ENCODE measurements around the gene CIB2. TPM values are rescaled to one million over a fixed set of nuclear protein-coding genes. Genes with fewer than 3 reads are reported as not detected.

CIB2 gene
- total RNA-seq, 1 donor: 6.7 TPM

GRCh38 chr15:78110096-78110495, 21.1 kb downstream of the CIB2 start:
- DNase-seq (ENCODE audit: low read depth in 2 of 3, low spot score in 2 of 3): no peak

GRCh38 chr15:78109156-78109555, 22.1 kb downstream of the CIB2 start:
- no peak for DNase-seq (ENCODE audit: low read depth in 2 of 3, low spot score in 2 of 3)

GRCh38 chr15:78108300-78109084, 22.8 kb downstream of the CIB2 start:
- peak; percentile 62 to 96 (median 92) for DNase-seq (ENCODE audit: low read depth in 2 of 3, low spot score in 2 of 3)

DNA sequence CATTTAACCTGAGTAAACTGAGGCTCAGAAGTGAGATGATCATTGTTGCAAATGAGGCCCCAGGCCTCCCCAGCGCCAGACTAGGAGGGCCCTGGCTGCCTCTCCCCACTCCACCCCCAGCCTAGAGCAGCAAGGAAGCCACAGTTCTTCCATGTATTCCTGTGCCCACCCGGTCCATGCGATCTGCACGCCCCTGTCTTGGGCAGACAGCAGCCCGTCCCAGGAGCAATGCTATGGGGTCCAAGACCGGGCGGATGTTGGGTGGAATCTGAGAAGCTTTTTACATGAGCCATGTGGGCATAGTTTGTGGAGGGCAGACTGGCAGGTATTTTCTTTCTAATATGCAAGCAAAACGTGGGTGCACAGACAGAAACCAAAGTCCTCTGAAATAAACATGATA, 23.8 kb downstream of the CIB2 start:
- no peak for DNase-seq (ENCODE audit: low read depth in 2 of 3, low spot score in 2 of 3)

DNA sequence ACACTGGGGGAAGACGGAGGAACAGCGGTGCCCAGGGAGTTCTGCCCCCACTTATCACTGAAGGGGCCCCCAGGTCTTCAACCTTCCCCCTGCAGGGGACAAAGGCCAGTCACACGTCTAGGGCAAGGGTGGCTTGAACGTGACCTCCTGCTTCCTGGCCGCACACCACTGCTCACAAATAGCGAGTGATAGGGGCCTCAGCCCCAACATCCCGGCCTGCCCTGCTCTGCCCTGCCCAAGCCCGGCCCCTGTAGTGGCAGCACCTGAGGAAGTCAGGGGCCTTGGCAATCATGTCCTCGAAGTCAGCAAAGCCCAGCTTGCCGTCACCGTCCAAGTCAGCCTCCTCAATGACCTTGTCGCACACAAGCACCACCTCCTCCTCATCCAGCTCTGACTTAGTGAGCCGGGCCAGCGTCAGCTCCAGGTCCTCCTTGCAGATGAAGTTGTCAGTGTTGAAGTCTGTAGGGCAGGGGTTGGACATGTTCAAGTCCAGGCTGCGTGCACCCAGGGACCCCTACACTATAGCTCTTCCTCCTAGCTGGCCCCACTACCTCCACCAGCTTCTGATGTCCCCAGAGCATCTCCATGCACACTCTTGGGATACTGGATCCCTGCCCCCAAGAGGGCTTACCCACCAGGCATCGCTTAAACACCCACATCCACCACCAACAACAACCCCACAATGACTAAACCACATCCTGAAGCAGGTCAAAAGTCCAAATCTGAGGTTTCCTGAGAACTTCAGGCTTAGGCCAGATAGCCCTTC, 25.6 kb downstream of the CIB2 start:
- DNase-seq (ENCODE audit: low read depth in 2 of 3, low spot score in 2 of 3): no peak

- DNase-seq (ENCODE audit: low read depth in 2 of 3, low spot score in 2 of 3): no peak
Measured at GRCh38 chr15:78104566-78105475, 26.4 kb downstream of the CIB2 start.

DNA sequence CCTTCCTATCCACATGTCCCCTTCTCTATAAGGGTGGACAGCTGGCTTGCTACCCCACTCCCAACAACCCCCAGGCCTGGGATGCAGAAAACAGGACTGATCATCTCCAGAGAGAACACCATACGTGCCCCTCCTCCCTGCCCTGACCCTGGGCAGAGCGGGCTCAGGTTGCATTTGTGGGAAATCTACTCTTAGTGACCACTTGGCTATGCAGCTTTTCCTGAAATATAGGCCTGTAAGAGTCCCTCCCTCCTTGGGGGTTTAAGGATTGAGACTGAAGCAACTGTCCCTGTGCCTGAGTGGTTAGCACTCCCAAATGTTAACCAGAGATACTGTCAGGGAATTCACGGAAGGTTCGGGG, 27.1 kb downstream of the CIB2 start:
- no peak for DNase-seq (ENCODE audit: low read depth in 2 of 3, low spot score in 2 of 3)

DNA sequence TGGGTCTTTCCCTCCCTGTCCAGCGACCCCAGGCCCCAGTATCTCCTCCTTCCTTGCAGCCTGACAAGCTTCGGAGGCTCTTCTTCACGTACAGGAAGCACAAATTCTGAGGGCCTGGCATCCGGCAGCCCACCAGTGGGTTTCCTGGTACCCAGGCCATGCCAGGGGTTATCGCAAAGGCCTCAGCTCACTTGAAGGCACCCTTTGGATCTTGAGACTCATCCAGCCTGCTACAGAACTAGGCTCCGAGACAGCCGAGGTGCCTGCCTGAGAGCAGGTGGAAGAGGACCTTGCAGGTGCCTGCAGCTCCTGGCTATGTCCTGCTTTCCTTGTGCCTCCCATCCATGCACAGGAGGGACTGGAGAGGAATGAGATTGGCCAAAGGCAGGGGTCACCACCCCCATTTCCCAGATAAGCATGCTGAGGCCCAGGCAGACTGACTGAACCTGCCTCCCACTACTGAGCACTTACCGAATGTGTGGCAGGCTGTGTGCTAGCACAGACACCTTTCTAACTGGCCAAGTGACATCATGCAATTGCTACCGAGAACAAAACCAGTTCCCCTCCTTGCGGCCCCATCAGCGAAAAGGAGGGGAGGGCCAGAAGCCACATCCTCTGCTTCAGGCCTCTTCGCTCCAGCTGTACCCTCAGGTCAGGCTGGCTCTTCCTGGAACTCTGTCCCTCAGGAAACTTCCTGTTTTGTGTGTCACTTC, 27.7 kb downstream of the CIB2 start:
- peak in 2 of 3 donors; percentile 39 to 74 for DNase-seq (ENCODE audit: low read depth in 2 of 3, low spot score in 2 of 3)

GRCh38 chr15:78102741-78103140, 28.5 kb downstream of the CIB2 start:
- DNase-seq (ENCODE audit: low read depth in 2 of 3, low spot score in 2 of 3): no peak

GRCh38 chr15:78102211-78102610, 29.0 kb downstream of the CIB2 start:
- DNase-seq (ENCODE audit: low read depth in 2 of 3, low spot score in 2 of 3): no peak

GRCh38 chr15:78101423-78102105, 29.7 kb downstream of the CIB2 start:
- DNase-seq (ENCODE audit: low read depth in 2 of 3, low spot score in 2 of 3): no peak

DNA sequence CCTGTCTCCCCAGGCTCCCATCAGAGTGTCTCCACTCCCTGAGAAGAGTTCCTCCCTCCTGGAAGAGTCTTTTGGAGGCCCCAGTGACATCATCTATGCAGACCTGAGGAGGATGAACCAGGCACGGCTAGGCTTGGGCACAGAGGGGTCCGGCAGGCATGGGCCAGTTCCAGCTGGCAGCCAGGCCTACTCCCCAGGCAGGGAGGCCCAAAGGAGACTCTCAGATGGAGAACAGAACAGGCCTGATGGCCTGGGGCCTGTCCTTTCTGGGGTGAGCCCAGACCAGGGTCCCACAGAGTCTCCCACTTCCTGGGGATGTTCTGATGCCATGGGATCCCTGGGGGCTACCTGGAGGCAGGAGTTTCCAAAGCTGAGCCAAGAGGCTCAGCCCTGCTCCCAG, 30.4 kb downstream of the CIB2 start:
- no peak for DNase-seq (ENCODE audit: low read depth in 2 of 3, low spot score in 2 of 3)

- DNase-seq (ENCODE audit: low read depth in 2 of 3, low spot score in 2 of 3): no peak
Measured at GRCh38 chr15:78098131-78098755, 33.0 kb downstream of the CIB2 start.

DNA sequence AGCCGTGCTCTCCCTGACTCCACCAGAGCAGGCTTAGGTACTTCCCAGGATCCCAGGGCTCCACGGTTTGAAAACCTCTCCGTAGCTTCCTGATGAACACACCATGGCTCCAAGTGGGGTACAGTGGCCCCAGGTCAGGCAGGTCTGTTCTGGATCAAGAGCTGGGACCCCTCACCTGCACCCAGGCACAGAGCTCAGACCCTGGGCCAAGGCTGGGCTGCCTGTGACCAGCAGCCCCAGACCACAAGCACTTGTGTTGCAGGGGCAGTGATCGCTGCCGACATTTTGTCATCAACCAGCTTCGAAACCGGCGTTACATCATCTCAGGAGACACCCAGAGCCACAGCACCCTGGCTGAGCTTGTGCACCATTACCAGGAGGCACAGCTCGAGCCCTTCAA, 33.6 kb downstream of the CIB2 start:
- no peak for DNase-seq (ENCODE audit: low read depth in 2 of 3, low spot score in 2 of 3)

DNA sequence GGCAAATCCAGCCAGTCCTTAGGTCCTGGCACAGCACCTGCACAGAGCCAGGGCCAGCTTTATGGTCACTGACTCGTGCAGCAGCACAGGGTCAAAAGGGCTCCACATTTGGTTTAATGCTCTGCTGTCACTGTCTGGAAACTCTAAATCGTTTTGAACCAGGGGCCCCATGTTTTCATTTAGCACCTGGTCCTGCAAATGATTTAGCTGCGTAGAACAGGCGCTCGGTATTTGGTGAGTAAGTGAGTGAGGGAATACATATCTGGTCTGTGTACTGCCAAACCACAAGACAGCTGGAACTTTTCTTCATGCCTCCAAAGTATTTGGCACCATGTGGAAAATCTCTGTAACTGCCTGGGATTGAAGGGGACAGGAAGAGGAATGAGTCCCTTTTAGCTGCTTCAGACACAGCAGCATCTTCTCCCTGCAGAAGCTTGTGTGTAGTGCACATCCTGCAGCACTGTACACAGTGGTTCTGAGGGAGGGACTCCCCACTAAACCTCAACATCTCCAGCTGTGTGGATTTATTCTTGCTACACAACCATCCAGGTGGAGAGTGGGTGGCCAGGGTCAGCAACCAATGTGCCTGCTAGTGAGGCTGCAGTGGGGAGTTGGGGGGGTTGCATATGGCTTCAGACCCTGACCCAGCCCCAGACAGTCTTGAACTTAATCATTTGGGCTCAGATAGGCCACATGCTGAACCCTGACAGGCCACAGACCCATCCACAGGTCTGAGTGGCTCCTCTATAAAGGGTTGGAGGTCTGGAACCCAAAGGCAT, 37.8 kb downstream of the CIB2 start:
- DNase-seq (ENCODE audit: low read depth in 2 of 3, low spot score in 2 of 3): no peak

- DNase-seq (ENCODE audit: low read depth in 2 of 3, low spot score in 2 of 3): no peak
Measured at GRCh38 chr15:78092261-78093041, 38.8 kb downstream of the CIB2 start, which contains the start of gene SH2D7. TSS of gene SH2D7 (plus strand) at chr15:78092561. CDS start at chr15:78092585, 24 bp downstream.

GRCh38 chr15:78090422-78091063, 40.7 kb downstream of the CIB2 start:
- DNase-seq (ENCODE audit: low read depth in 2 of 3, low spot score in 2 of 3): no peak

DNA sequence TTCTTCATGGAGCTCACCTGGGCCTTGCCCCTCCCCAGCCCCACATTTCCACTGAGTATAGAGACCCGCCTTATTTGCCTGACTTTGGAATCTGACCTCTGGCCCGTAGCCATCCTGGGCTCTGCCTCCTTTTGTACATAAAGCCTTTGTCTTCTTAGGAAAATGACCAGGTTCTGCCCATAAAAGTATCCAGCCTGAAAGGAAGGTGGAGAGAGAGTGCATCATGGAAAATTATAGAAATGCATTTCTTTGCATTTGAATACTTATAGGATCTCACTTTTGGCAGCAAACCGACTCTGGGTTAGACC, 42.5 kb downstream of the CIB2 start:
- no peak for DNase-seq (ENCODE audit: low read depth in 2 of 3, low spot score in 2 of 3)

Data from hematopoietic multipotent progenitor cell (in vitro differentiated cells).